ENCODE results near the gene PCDHGC3.

Gene PCDHGC3

DNA sequence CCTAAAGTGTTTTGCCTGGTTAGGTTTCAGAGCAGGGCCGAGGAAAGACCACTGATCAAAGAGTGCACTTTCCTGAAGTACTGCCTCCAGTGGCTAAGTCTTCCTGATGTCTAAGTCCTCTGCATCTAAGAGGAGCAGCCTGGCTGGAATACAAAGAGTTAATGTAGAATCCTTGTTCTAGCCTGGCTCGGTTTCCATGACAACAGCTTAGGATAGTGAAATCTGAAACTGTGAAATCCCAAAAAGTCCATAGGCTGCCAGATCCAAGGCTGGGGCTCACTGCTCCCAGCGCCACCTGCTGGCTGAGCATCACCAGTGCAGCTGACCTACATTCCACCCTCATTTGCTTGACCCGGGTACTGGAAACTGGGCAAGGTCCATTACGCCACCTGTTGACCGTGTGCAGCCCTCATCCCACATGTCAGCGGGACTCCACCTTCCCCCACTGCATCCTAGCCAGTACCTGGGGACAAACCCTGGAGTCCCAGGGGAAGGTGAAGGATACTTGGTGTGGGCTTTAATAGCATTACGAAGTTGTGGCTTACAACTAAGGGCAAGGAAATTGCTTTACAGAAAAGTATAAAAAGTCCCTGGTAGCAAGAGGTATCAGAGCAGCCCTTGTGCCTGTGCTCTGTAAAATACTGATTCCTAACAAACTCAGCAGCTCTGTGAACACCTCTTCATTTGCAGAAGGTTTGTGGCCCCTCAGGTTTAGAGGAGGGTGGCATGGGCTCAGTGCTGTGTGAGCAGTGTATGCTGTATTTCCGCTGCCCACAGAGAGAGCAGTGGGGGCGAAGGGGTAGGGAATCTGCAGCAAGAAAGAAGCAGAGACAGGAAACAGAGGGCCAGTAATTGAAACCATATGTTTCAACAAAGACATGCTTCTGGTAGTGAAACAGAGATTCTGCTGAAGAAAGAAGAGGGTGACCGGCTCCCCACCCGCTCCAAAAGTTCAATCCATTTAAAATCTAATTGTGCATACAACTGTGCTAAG lies 49.1 kb downstream of the PCDHGC3 start:
- DNase-seq = peak; percentile 78

DNA sequence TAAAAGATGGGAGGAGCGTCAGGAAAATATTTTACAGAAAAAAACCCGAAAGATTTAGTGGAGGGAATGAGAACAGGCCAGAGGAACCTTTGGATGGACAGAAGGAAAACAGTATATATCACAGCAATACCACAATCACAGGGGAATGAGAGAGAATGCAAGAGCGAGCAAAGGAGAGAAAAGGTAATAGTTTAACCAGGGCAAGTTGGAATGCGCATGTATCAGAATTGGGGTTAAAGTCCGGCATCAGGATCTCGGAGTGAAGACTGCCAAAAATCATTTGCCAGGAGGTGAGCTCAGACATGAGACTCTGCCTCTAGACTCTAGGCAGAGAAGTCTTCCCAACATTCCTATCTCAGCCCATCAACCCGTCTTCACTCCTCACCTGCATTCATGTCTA lies 49.9 kb downstream of the PCDHGC3 start:
- no peak for DNase-seq

DNA sequence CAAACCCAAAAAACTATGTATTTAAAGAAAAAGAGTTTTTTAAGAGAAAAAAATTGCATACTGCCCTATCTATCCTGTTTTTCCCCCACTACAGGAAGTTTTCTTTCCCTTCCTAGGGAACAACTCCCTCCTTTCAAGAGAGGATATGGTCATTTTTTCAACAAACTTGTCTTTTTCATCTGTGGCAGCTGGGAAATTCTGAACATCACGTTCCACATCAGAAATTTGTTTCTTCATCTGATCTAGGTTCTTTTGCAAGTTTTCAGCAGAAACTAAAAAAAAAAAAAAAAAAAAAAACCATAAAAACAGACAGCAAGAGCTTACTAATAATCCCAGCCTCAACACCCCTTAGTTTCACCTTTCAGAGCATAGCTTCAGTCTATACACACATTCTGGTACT lies 51.7 kb downstream of the PCDHGC3 start:
- DNase-seq = no peak

Data from hematopoietic multipotent progenitor cell treated with erythropoietin and hydrocortisone succinate and interleukin-3 and kit ligand, for 4 days (in vitro differentiated cells).